CD8-positive, alpha-beta memory T cell (primary cell): ENCODE results near the gene SPDYE2. TPM values are rescaled to one million over a fixed set of nuclear protein-coding genes. Genes with fewer than 3 reads are reported as not detected.
"Not testable (repeated sequence)": the region's sequence is repeated elsewhere in the genome, so short reads cannot be mapped to it uniquely, and the experiment has no call there.

Experiments
- CTCF ChIA-PET: fragments of 350-600 bp; sonication (Branson Sonifier 250); formaldehyde crosslinking; loops from one replicate; lab custom pipeline; 2021; ENCODE audit warnings: antibody characterized with exemption; lab: Charles Lee
- POLR2A ChIA-PET: fragments of 350-600 bp; sonication (Branson Sonifier 250); formaldehyde crosslinking; loops from one replicate; lab custom pipeline; 2021; ENCODE audit warnings: antibody characterized with exemption; lab: Charles Lee
- DNase-seq, 5 donors: peaks; one replicate each; pipeline versions ENCODE4 v3.0.0 to v3.0.0-alpha.2; 2020 to 2022; ENCODE audit warnings: mixed read lengths in 1 of 5
- H3K27ac ChIP-seq: one replicate; pipeline ENCODE4 v1.7.0; 2013; ENCODE audit warnings: low read depth, mild to moderate bottlenecking, low read length, moderate library complexity
- H3K27me3 ChIP-seq: 2 replicates; pipeline ENCODE4 v1.7.0; 2013; ENCODE audit warnings: low read length, mild to moderate bottlenecking; ENCODE audit not compliant: insufficient read depth, poor library complexity, severe bottlenecking
- H3K36me3 ChIP-seq: 2 replicates; pipeline ENCODE4 v1.7.0; 2013; ENCODE audit warnings: mild to moderate bottlenecking, low read length, moderate library complexity; ENCODE audit not compliant: insufficient read depth
- H3K4me1 ChIP-seq: 2 replicates; pipeline ENCODE4 v1.7.0; 2013; ENCODE audit warnings: mild to moderate bottlenecking, low read length, moderate library complexity; ENCODE audit not compliant: insufficient read depth
- H3K4me3 ChIP-seq: 2 replicates; pipeline ENCODE4 v1.7.0; 2013; ENCODE audit warnings: mild to moderate bottlenecking, low read length
- H3K9me3 ChIP-seq: 2 replicates; pipeline ENCODE4 v1.7.0; 2013; ENCODE audit warnings: mild to moderate bottlenecking, low read length
- H3K27ac Mint-ChIP-seq, 8 donors: one replicate each; pipeline ENCODE4 v1.8.0; 2020 to 2021; ENCODE audit warnings: mixed read lengths in 8 of 8, mild to moderate bottlenecking in 6 of 8, inconsistent platforms in 3 of 8, moderate library complexity in 3 of 8
- H3K27me3 Mint-ChIP-seq, 2 donors: one replicate each; pipeline ENCODE4 v1.8.0; 2020 to 2021; ENCODE audit warnings: mixed read lengths in 2 of 2, mild to moderate bottlenecking in 1 of 2, moderate library complexity in 1 of 2
- H3K36me3 Mint-ChIP-seq, 3 donors: one replicate each; pipeline ENCODE4 v1.8.0; 2020 to 2021; ENCODE audit warnings: mixed read lengths in 3 of 3, inconsistent platforms in 1 of 3, mild to moderate bottlenecking in 1 of 3
- H3K4me1 Mint-ChIP-seq, 3 donors: one replicate each; pipeline ENCODE4 v1.8.0; 2020 to 2021; ENCODE audit warnings: mixed read lengths in 3 of 3, inconsistent platforms in 1 of 3, mild to moderate bottlenecking in 1 of 3
- H3K4me3 Mint-ChIP-seq, 7 donors: one replicate each; pipeline ENCODE4 v1.8.0; 2020 to 2021; ENCODE audit warnings: mixed read lengths in 7 of 7, mild to moderate bottlenecking in 6 of 7, moderate library complexity in 4 of 7, inconsistent platforms in 2 of 7
- H3K9me3 Mint-ChIP-seq, 5 donors: one replicate each; pipeline ENCODE4 v1.8.0; 2020 to 2022; ENCODE audit warnings: mixed read lengths in 5 of 5, mild to moderate bottlenecking in 3 of 5, moderate library complexity in 2 of 5, inconsistent platforms in 1 of 5
- polyA plus RNA-seq: library from polyadenylated mRNA; unstranded; fragments of 300-500 nt; fragmentation: Illumina TruSeq; gene quantifications from one replicate; pipeline ENCODE4 v1.2.3, GENCODE V29; 2021
- total RNA-seq, 2 experiments: library from RNA; stranded (reverse); gene quantifications; one replicate each; pipeline ENCODE4 v1.2.3, GENCODE V29; 2021

The SPDYE2 gene
- total and polyA plus RNA-seq, 3 experiments from 2014 or later, result 0.28 TPM; not detected in 2

- H3K9me3 Mint-ChIP-seq, H3K27me3 ChIP-seq, H3K4me1 Mint-ChIP-seq, H3K4me3 ChIP-seq, H3K9me3 ChIP-seq, H3K27ac Mint-ChIP-seq, H3K4me3 Mint-ChIP-seq, H3K36me3 ChIP-seq, H3K27ac ChIP-seq, CTCF ChIA-PET, H3K36me3 Mint-ChIP-seq, POLR2A ChIA-PET, H3K27me3 Mint-ChIP-seq, H3K4me1 ChIP-seq: not testable (repeated sequence)
- peak in 1 of 5 donors; percentile 3 for DNase-seq
Observed at GRCh38 chr7:102514881-102515721, 35.9 kb upstream of the SPDYE2 start.

- H3K4me3 ChIP-seq, H3K36me3 ChIP-seq, H3K9me3 ChIP-seq, H3K27ac Mint-ChIP-seq, POLR2A ChIA-PET, H3K27me3 Mint-ChIP-seq, H3K27me3 ChIP-seq, H3K4me1 ChIP-seq, DNase-seq, H3K9me3 Mint-ChIP-seq, H3K4me3 Mint-ChIP-seq, CTCF ChIA-PET, H3K36me3 Mint-ChIP-seq, H3K27ac ChIP-seq, H3K4me1 Mint-ChIP-seq: not testable (repeated sequence)
Observed at GRCh38 chr7:102515889-102516288, 35.1 kb upstream of the SPDYE2 start.

- H3K9me3 Mint-ChIP-seq, result not testable (repeated sequence)
Observed at GRCh38 chr7:102516951-102517350, 34.1 kb upstream of the SPDYE2 start.

GRCh38 chr7:102517550-102518147 is 33.4 kb upstream of the SPDYE2 start, which contains the start of gene RASA4B:
Gene RASA4B (minus strand): TSS chr7:102517777. CDS start chr7:102517710, 67 bp downstream.
- CTCF ChIA-PET, H3K27ac ChIP-seq, POLR2A ChIA-PET, H3K9me3 Mint-ChIP-seq, H3K4me3 ChIP-seq, H3K4me1 Mint-ChIP-seq, H3K27me3 Mint-ChIP-seq, H3K9me3 ChIP-seq, H3K27ac Mint-ChIP-seq, H3K4me1 ChIP-seq, H3K36me3 Mint-ChIP-seq, H3K27me3 ChIP-seq, H3K36me3 ChIP-seq: not testable (repeated sequence)
- H3K4me3 Mint-ChIP-seq, result peak within 1 kb of the TSS in 3 of 7 donors; percentile 44 to 73 (median 68)
- DNase-seq, result peak in 1 of 5 donors; percentile 2

More at GRCh38 chr7:102516951-102517350, 34.1 kb upstream of the SPDYE2 start:
- H3K4me1 Mint-ChIP-seq, H3K27ac Mint-ChIP-seq, H3K4me3 ChIP-seq, H3K4me3 Mint-ChIP-seq, H3K27me3 Mint-ChIP-seq, H3K36me3 Mint-ChIP-seq, H3K4me1 ChIP-seq, DNase-seq, H3K36me3 ChIP-seq, H3K27ac ChIP-seq, POLR2A ChIA-PET, CTCF ChIA-PET, H3K27me3 ChIP-seq, H3K9me3 ChIP-seq: not testable (repeated sequence)

- H3K27me3 Mint-ChIP-seq, H3K27me3 ChIP-seq, H3K9me3 ChIP-seq, H3K4me1 Mint-ChIP-seq, CTCF ChIA-PET, H3K9me3 Mint-ChIP-seq, DNase-seq, H3K4me1 ChIP-seq, H3K27ac ChIP-seq, H3K27ac Mint-ChIP-seq, H3K4me3 ChIP-seq, POLR2A ChIA-PET, H3K4me3 Mint-ChIP-seq, H3K36me3 ChIP-seq, H3K36me3 Mint-ChIP-seq: not testable (repeated sequence)
Observed at GRCh38 chr7:102520797-102521196, 30.2 kb upstream of the SPDYE2 start.

- H3K36me3 ChIP-seq, H3K4me3 ChIP-seq, DNase-seq, H3K27ac ChIP-seq, H3K27me3 ChIP-seq, H3K4me1 ChIP-seq, H3K4me1 Mint-ChIP-seq, H3K9me3 ChIP-seq, H3K27ac Mint-ChIP-seq, CTCF ChIA-PET, POLR2A ChIA-PET, H3K36me3 Mint-ChIP-seq, H3K9me3 Mint-ChIP-seq, H3K4me3 Mint-ChIP-seq, H3K27me3 Mint-ChIP-seq: not testable (repeated sequence)
Observed at GRCh38 chr7:102524803-102525202, 26.2 kb upstream of the SPDYE2 start.

- H3K36me3 ChIP-seq, H3K27me3 ChIP-seq, H3K4me1 ChIP-seq, H3K36me3 Mint-ChIP-seq, CTCF ChIA-PET, H3K27me3 Mint-ChIP-seq, H3K9me3 Mint-ChIP-seq, H3K4me3 Mint-ChIP-seq, H3K4me3 ChIP-seq, H3K9me3 ChIP-seq, DNase-seq, POLR2A ChIA-PET, H3K27ac ChIP-seq, H3K4me1 Mint-ChIP-seq, H3K27ac Mint-ChIP-seq: not testable (repeated sequence)
Observed at GRCh38 chr7:102527182-102527581, 23.8 kb upstream of the SPDYE2 start.

GRCh38 chr7:102527822-102528793 is 22.9 kb upstream of the SPDYE2 start:
- H3K36me3 Mint-ChIP-seq, H3K27me3 ChIP-seq, DNase-seq, CTCF ChIA-PET, H3K4me3 ChIP-seq, H3K4me3 Mint-ChIP-seq, POLR2A ChIA-PET, H3K9me3 Mint-ChIP-seq, H3K27ac ChIP-seq, H3K36me3 ChIP-seq, H3K27ac Mint-ChIP-seq, H3K4me1 Mint-ChIP-seq, H3K9me3 ChIP-seq, H3K4me1 ChIP-seq, H3K27me3 Mint-ChIP-seq: not testable (repeated sequence)
